Hepatocyte (in vitro differentiated cells): ENCODE measurements around the gene VPS16. TPM values are rescaled to one million over a fixed set of nuclear protein-coding genes. Genes with fewer than 3 reads are reported as not detected.

ENCODE experiments used
- DNase-seq: peaks from one replicate; pipeline ENCODE4 v3.0.0-alpha.2; 2016; ENCODE audit warnings: low spot score
- H2AFZ ChIP-seq: fragments of 200-600 bp; sonication (generic); 2 replicates; pipeline ENCODE4 v1.6.0; 2016; ENCODE audit warnings: antibody characterized with exemption, mild to moderate bottlenecking
- H3K27ac ChIP-seq: fragments of 200-600 bp; sonication (generic); 2 replicates; pipeline ENCODE4 v1.5.1; 2016; ENCODE audit warnings: mild to moderate bottlenecking
- H3K27me3 ChIP-seq: fragments of 200-600 bp; sonication (generic); 2 replicates; pipeline ENCODE4 v1.6.1; 2016
- H3K36me3 ChIP-seq: fragments of 200-600 bp; sonication (generic); replicated peaks from 2 replicates; pipeline ENCODE4 v1.5.1; 2016; ENCODE audit warnings: low read depth; ENCODE audit not compliant: insufficient read depth
- H3K4me1 ChIP-seq: fragments of 200-600 bp; sonication (generic); 2 replicates; pipeline ENCODE4 v1.5.1; 2016; ENCODE audit warnings: mild to moderate bottlenecking, moderate library complexity; ENCODE audit not compliant: insufficient read depth
- H3K4me2 ChIP-seq: fragments of 200-600 bp; sonication (generic); 2 replicates; pipeline ENCODE4 v1.6.0; 2016
- H3K4me3 ChIP-seq: fragments of 200-600 bp; sonication (generic); 2 replicates; pipeline ENCODE4 v1.5.1; 2016; ENCODE audit warnings: mild to moderate bottlenecking
- H3K79me2 ChIP-seq: fragments of 200-600 bp; sonication (generic); 2 replicates; pipeline ENCODE4 v1.6.0; 2017; ENCODE audit warnings: mild to moderate bottlenecking
- H3K9me2 ChIP-seq: fragments of 200-600 bp; sonication (generic); replicated peaks from 2 replicates; pipeline ENCODE4 v1.6.0; 2017; ENCODE audit warnings: mild to moderate bottlenecking; ENCODE audit not compliant: insufficient read depth
- H3K9me3 ChIP-seq: fragments of 200-600 bp; sonication (generic); 2 replicates; pipeline ENCODE4 v1.5.1; 2016; ENCODE audit warnings: low read depth, mild to moderate bottlenecking
- H4K20me1 ChIP-seq: fragments of 200-600 bp; sonication (generic); 2 replicates; pipeline ENCODE4 v1.6.0; 2016; ENCODE audit warnings: mild to moderate bottlenecking; ENCODE audit not compliant: insufficient read depth, poor library complexity, severe bottlenecking
- CTCF ChIP-seq: fragments of 200-600 bp; sonication (generic); IDR thresholded peaks from 2 replicates; pipeline ENCODE4 v1.5.1; 2016; ENCODE audit warnings: antibody characterized with exemption, mild to moderate bottlenecking; ENCODE audit not compliant: poor library complexity
- EZH2 ChIP-seq: fragments of 200-600 bp; sonication (generic); IDR thresholded peaks from 2 replicates; pipeline ENCODE4 v1.6.1; 2016; ENCODE audit warnings: antibody characterized with exemption, mild to moderate bottlenecking, borderline replicate concordance
- EZH2phosphoT487 ChIP-seq: fragments of 200-600 bp; sonication (generic); IDR thresholded peaks from one replicate; pipeline ENCODE4 v1.6.1; 2018; ENCODE audit warnings: antibody characterized with exemption, mild to moderate bottlenecking, low read depth, moderate library complexity; ENCODE audit not compliant: unreplicated experiment, severe bottlenecking
- WGBS: methylation state at CpG from one replicate; pipeline ENCODE4 v1.1.6; 2016; ENCODE audit warnings: low lambda C conversion rate; ENCODE audit errors: missing lambda C conversion rate; 5-methylcytosine and 5-hydroxymethylcytosine counted together
- polyA plus RNA-seq: library from polyadenylated mRNA; unstranded; fragments of >200 nt; fragmentation: Nextera tagmentation; extraction: Ambion mirVana; gene quantifications from 2 replicates; pipeline ENCODE4 v1.2.1, GENCODE V29; 2016
- total RNA-seq: library from RNA; depleted of rRNA; stranded (reverse); fragments of >200 nt; gene quantifications from 2 replicates; pipeline ENCODE4 v1.2.3, GENCODE V29; 2014

The VPS16 gene
- total RNA-seq (28.5 and 34.6 TPM in 2 replicates), polyA plus RNA-seq (38.1 and 42.9 TPM in 2 replicates)

- peak within 1 kb of the TSS; percentile 99 for H3K4me2 ChIP-seq
- H3K9me2 ChIP-seq = no peaks in the 10 kb centered on the region
Measured at GRCh38 chr20:2840138-2840966, at the start of gene VPS16, which contains the start of gene PCED1A. TSS of gene VPS16 (plus strand) at chr20:2840745. CDS start at chr20:2840775, 30 bp downstream. TSS of gene PCED1A (minus strand) at chr20:2840655. CDS start at chr20:2839912, 743 bp downstream.

GRCh38 chr20:2793471-2793870 is 47.1 kb upstream of the VPS16 start:
- no peak for TF ChIP-seq EZH2
- TF ChIP-seq EZH2phosphoT487 = no peak
- TF ChIP-seq CTCF = no peak
- no peak overlapping the region for H2AFZ ChIP-seq
- no peak for DNase-seq
- peaks cover 14% of the 10 kb centered on the region for H3K27me3 ChIP-seq
- H3K4me3 ChIP-seq = no peak overlapping the region
- H3K4me2 ChIP-seq = no peak overlapping the region
- no peaks in the 10 kb centered on the region for H4K20me1 ChIP-seq
- H3K4me1 ChIP-seq = no peaks in the 10 kb centered on the region
- no peak overlapping the region for H3K27ac ChIP-seq
- no peaks in the 10 kb centered on the region for H3K9me3 ChIP-seq
- H3K79me2 ChIP-seq = no peaks in the 10 kb centered on the region
- no peaks in the 10 kb centered on the region for H3K36me3 ChIP-seq
- 95% methylated on average over 6 of the region's 6 CpGs for WGBS
- H3K9me2 ChIP-seq = no peaks in the 10 kb centered on the region

More at GRCh38 chr20:2840138-2840966, at the start of gene VPS16, which contains the start of gene PCED1A:
- Histone ChIP-seq H3K36me3 (no peaks in the 10 kb centered on the region), H3K4me1 (peaks cover 15% of the 10 kb centered on the region), H3K9me3 (no peaks in the 10 kb centered on the region), H3K27me3 (no peaks in the 10 kb centered on the region), H3K79me2 (peaks cover 35% of the 10 kb centered on the region), H3K4me3 (peak within 1 kb of the TSS; percentile 98), H3K27ac (peak within 1 kb of the TSS; percentile 97), H2AFZ (peak within 1 kb of the TSS; percentile 100), H4K20me1 (no peaks in the 10 kb centered on the region)
- DNase-seq = peak; percentile 94
- WGBS = 20% methylated on average over 55 of the region's 98 CpGs
- TF ChIP-seq CTCF (no peak), EZH2 (no peak), EZH2phosphoT487 (no peak)

GRCh38 chr20:2794202-2794748 is 46.3 kb upstream of the VPS16 start:
- no peak overlapping the region for H3K4me2 ChIP-seq
- H4K20me1 ChIP-seq = no peaks in the 10 kb centered on the region
- no peaks in the 10 kb centered on the region for H3K9me3 ChIP-seq
- H3K4me1 ChIP-seq = no peaks in the 10 kb centered on the region
- no peak for DNase-seq
- WGBS = 92% methylated on average over 23 of the region's 23 CpGs
- H2AFZ ChIP-seq = no peak overlapping the region
- no peak overlapping the region for H3K4me3 ChIP-seq
- no peaks in the 10 kb centered on the region for H3K9me2 ChIP-seq
- no peak overlapping the region for H3K27ac ChIP-seq
- TF ChIP-seq EZH2 = no peak
- no peak for TF ChIP-seq CTCF
- TF ChIP-seq EZH2phosphoT487 = no peak
- no peaks in the 10 kb centered on the region for H3K79me2 ChIP-seq
- H3K27me3 ChIP-seq = peaks cover 16% of the 10 kb centered on the region
- no peaks in the 10 kb centered on the region for H3K36me3 ChIP-seq
